ENCODE measurements around the gene DRG2. TPM values are rescaled to one million over a fixed set of nuclear protein-coding genes. Genes with fewer than 3 reads are reported as not detected.

Gene DRG2
- polyA plus RNA-seq, 3 donors, result 26.9 to 36.1 (median 32.0) TPM

DNA sequence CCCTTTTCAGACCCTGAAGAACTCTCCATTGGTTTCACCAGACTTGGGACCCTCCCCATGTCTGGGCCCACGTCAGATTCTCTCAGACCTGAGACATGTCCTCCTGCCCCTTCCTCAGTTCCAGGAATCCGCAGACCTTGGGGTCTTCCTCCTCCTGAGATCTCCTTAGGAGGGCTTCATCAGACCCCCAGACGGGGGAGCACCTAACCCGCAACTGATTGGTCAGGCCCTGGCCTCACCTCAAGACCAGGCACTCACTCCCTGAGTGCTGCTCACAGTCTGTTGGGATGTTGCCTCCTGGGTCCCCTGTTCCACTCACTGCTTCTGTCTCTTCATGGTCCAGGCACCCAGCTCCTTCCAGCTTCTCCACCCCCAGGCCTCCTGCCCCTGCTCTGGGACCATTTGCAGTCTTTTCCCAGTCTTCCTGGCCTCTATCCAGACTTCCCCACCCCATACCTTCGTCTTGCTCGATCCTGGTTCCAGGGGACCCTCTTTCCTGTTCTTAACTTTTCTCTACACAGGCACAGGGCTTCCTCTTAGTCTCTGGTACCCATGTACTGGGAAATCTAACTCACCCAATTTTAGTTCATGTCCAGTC lies 47.4 kb upstream of the DRG2 start:
- Mint-ChIP-seq H3K36me3 (peaks cover 5 to 6% of the 10 kb centered on the region in 2 donors), H3K9me3 (no peaks in the 10 kb centered on the region), H3K4me3 (peak overlapping the region; percentile 93 to 94), H3K27ac (peak overlapping the region in 5 of 7 donors; percentile 50 to 89 (median 85)), H3K27me3 (ENCODE audit: low read depth in 3 of 3) (peaks cover 0 to 2% (median 0%) of the 10 kb centered on the region in 3 donors), H3K4me1 (peaks cover 48% of the 10 kb centered on the region)
- Histone ChIP-seq H3K79me2 (ENCODE audit: insufficient read depth, low read length) (peaks cover 46% of the 10 kb centered on the region), H3K4me1 (ENCODE audit: control insufficient read depth in 1 of 2, insufficient read depth in 2 of 2, low read length in 2 of 2) (peaks cover 35 to 42% of the 10 kb centered on the region in 2 donors), H3K9ac (ENCODE audit: insufficient read depth, low read length, poor library complexity, severe bottlenecking) (peak overlapping the region; percentile 87), H3K27me3 (ENCODE audit: control insufficient read depth in 2 of 2, insufficient read depth in 2 of 2, low read length in 2 of 2) (no peaks in the 10 kb centered on the region), H3K4me2 (replicated peaks; ENCODE audit: extremely low read depth, low read length, poor library complexity, severe bottlenecking) (peak overlapping the region; percentile 95), H3K4me3 (replicated peaks in 1 of 3; ENCODE audit: low read depth in 2 of 3, low read length in 3 of 3) (peak overlapping the region; percentile 59 to 98 (median 92)), H3K36me3 (replicated peaks in 1 of 2; ENCODE audit: control insufficient read depth in 1 of 2, insufficient read depth in 2 of 2, low read length in 2 of 2) (peaks cover 2 to 6% of the 10 kb centered on the region in 2 donors), H4K20me1 (ENCODE audit: insufficient read depth, low read length) (peaks cover 22% of the 10 kb centered on the region), H3K9me3 (replicated peaks in 1 of 2; ENCODE audit: control insufficient read depth in 1 of 2, insufficient read depth in 1 of 2, low read length in 2 of 2) (no peaks in the 10 kb centered on the region), H3K27ac (ENCODE audit: low read depth in 1 of 2, low read length in 2 of 2) (no peak overlapping the region), H2AFZ (ENCODE audit: insufficient read depth, low read depth, low read length, poor library complexity, severe bottlenecking) (peak overlapping the region; percentile 97)
- 34% methylated on average over 6 of the region's 6 CpGs for WGBS (ENCODE audit: insufficient coverage)
- intact Hi-C loops (cut with micrococcal nuclease), result no loop called here
- TF ChIP-seq, protein P1, sequence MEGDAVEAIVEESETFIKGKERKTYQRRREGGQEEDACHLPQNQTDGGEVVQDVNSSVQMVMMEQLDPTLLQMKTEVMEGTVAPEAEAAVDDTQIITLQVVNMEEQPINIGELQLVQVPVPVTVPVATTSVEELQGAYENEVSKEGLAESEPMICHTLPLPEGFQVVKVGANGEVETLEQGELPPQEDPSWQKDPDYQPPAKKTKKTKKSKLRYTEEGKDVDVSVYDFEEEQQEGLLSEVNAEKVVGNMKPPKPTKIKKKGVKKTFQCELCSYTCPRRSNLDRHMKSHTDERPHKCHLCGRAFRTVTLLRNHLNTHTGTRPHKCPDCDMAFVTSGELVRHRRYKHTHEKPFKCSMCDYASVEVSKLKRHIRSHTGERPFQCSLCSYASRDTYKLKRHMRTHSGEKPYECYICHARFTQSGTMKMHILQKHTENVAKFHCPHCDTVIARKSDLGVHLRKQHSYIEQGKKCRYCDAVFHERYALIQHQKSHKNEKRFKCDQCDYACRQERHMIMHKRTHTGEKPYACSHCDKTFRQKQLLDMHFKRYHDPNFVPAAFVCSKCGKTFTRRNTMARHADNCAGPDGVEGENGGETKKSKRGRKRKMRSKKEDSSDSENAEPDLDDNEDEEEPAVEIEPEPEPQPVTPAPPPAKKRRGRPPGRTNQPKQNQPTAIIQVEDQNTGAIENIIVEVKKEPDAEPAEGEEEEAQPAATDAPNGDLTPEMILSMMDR (IDR thresholded peaks at IDR 0.05), result no peak
- DNase-seq, result no peak

DNA sequence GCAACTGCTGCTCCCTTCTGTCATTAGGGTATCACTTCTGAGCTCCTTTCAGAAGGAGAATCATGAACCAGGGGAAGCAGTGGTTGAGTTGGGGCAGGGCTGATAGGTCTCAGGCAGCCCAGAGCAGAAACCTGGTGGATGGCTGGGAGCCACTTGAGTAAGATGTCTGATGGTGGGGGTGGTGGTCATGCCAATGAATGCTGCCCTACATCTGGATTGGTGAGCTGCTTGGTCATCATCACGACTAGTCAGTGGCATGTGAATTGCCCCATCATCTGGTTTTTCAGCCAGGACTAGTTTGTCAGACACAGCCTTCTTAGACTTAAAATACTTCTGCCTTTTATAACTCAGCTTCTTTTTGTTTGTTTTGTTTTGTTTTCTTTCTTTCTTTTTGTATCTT lies 46.0 kb upstream of the DRG2 start:
- H3K4me1 Mint-ChIP-seq, result peaks cover 43% of the 10 kb centered on the region
- Histone ChIP-seq H3K9me3 (replicated peaks in 1 of 2; ENCODE audit: control insufficient read depth in 1 of 2, insufficient read depth in 1 of 2, low read length in 2 of 2) (no peaks in the 10 kb centered on the region), H3K27me3 (ENCODE audit: control insufficient read depth in 2 of 2, insufficient read depth in 2 of 2, low read length in 2 of 2) (no peaks in the 10 kb centered on the region), H3K36me3 (replicated peaks in 1 of 2; ENCODE audit: control insufficient read depth in 1 of 2, insufficient read depth in 2 of 2, low read length in 2 of 2) (peaks cover 2 to 7% of the 10 kb centered on the region in 2 donors), H3K4me1 (ENCODE audit: control insufficient read depth in 1 of 2, insufficient read depth in 2 of 2, low read length in 2 of 2) (peaks cover 31 to 34% of the 10 kb centered on the region in 2 donors), H3K79me2 (ENCODE audit: insufficient read depth, low read length) (peaks cover 32% of the 10 kb centered on the region), H2AFZ (ENCODE audit: insufficient read depth, low read depth, low read length, poor library complexity, severe bottlenecking) (no peak overlapping the region), H3K27ac (ENCODE audit: low read depth in 1 of 2, low read length in 2 of 2) (no peak overlapping the region), H3K9ac (ENCODE audit: insufficient read depth, low read length, poor library complexity, severe bottlenecking) (no peak overlapping the region), H3K4me3 (replicated peaks in 1 of 3; ENCODE audit: low read depth in 2 of 3, low read length in 3 of 3) (no peak overlapping the region), H4K20me1 (ENCODE audit: insufficient read depth, low read length) (peaks cover 8% of the 10 kb centered on the region), H3K4me2 (replicated peaks; ENCODE audit: extremely low read depth, low read length, poor library complexity, severe bottlenecking) (no peak overlapping the region)
- H3K36me3 Mint-ChIP-seq, result peaks cover 6 to 12% of the 10 kb centered on the region in 2 donors
- H3K27ac Mint-ChIP-seq, result peak overlapping the region in 2 of 7 donors; percentile 6 to 32
- no peak overlapping the region for H3K4me3 Mint-ChIP-seq
- H3K27me3 Mint-ChIP-seq (ENCODE audit: low read depth in 3 of 3), result peaks cover 0 to 2% (median 0%) of the 10 kb centered on the region in 3 donors
- DNase-seq, result peak; percentile 8 to 46 (median 15)
- no CpG with 5 or more reads among the region's 1 CpG for WGBS (ENCODE audit: insufficient coverage)
- H3K9me3 Mint-ChIP-seq, result no peaks in the 10 kb centered on the region
- intact Hi-C loops (cut with micrococcal nuclease), result no loop called here
- TF ChIP-seq, protein P1 (IDR thresholded peaks at IDR 0.05), result no peak

Measured in CD14-positive monocyte (primary cell).